ENCODE data around the gene LAMB1.

Gene LAMB1

DNA sequence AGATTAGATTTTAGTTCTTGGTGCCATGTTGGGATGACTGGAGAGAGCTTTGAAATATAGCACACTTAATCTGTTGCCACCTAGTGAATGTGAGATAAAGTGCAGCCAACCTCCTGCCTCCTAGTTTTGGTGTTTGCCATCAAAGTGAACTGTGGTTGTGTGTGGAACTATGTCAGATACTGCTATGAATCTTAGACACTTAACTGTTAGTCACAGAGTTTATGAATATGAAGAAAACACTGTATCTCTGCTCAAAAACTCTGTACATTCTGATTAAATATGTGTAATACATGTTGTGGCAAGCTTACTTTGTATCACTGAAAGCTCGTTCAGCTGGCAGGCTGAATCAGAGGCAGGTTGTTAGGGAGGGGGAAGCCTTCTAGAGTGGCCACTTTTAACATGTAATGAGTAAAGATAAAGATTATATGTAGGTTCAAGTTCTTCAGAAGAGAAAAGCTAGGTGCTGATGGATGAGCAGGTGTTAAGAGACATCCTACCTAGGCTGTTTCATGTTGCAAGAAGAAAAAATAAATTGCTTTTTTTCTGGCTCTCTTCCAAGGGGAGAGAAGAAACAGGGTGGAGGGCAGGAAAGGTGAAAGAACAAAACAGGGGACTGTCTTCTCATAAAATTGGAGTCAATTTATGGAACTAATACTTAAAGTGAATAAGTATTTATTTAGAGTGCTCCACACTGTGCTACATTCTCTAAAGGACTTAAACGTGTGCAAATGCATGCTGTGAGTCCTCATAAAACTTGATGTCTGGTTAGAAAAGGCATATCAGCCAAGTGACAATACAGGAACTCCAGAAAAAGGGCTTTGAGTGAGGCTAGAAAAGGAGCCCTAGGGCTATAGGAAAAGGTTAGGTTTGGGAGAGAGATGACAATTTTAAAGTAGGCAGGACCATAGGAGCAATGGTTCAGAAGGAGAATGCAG, 14.1 kb upstream of the LAMB1 start:
- Histone ChIP-seq H3K9me3 (ENCODE audit: control insufficient read depth, low read depth, low read length) (no peaks in the 10 kb centered on the region), H3K4me1 (ENCODE audit: control insufficient read depth, low read depth, low read length) (no peaks in the 10 kb centered on the region), H3K36me3 (ENCODE audit: control insufficient read depth, low read depth, low read length) (no peaks in the 10 kb centered on the region), H3K4me3 (ENCODE audit: low read length) (no peak overlapping the region), H3K27ac (ENCODE audit: low read length) (no peak overlapping the region), H3K27me3 (ENCODE audit: control insufficient read depth, insufficient read depth, low read length) (no peaks in the 10 kb centered on the region), H3K9ac (ENCODE audit: low read length) (no peak overlapping the region)

DNA sequence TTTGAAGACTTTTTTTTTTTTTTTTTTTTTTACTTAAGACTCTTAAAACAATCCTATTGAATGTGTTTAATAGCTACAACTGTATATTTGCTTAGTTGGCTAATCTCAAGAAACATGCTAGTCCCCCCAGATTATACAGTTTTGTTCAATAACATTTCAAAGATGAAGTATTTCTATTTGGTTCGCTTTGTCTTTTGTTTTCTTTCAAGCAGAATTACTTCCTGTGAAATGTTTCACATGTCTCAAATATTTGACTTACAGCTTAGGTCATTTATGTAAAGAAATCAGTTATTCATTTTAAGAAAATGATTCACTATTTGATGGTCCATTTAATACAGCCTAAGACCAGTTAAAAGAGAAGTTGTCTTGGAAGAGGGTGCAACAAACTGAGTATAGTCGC, 12.8 kb upstream of the LAMB1 start:
- Histone ChIP-seq H3K36me3 (ENCODE audit: control insufficient read depth, low read depth, low read length) (no peaks in the 10 kb centered on the region), H3K4me1 (ENCODE audit: control insufficient read depth, low read depth, low read length) (no peaks in the 10 kb centered on the region), H3K27me3 (ENCODE audit: control insufficient read depth, insufficient read depth, low read length) (no peaks in the 10 kb centered on the region), H3K9me3 (ENCODE audit: control insufficient read depth, low read depth, low read length) (no peaks in the 10 kb centered on the region), H3K9ac (ENCODE audit: low read length) (no peak overlapping the region), H3K4me3 (ENCODE audit: low read length) (no peak overlapping the region), H3K27ac (ENCODE audit: low read length) (no peak overlapping the region)

DNA sequence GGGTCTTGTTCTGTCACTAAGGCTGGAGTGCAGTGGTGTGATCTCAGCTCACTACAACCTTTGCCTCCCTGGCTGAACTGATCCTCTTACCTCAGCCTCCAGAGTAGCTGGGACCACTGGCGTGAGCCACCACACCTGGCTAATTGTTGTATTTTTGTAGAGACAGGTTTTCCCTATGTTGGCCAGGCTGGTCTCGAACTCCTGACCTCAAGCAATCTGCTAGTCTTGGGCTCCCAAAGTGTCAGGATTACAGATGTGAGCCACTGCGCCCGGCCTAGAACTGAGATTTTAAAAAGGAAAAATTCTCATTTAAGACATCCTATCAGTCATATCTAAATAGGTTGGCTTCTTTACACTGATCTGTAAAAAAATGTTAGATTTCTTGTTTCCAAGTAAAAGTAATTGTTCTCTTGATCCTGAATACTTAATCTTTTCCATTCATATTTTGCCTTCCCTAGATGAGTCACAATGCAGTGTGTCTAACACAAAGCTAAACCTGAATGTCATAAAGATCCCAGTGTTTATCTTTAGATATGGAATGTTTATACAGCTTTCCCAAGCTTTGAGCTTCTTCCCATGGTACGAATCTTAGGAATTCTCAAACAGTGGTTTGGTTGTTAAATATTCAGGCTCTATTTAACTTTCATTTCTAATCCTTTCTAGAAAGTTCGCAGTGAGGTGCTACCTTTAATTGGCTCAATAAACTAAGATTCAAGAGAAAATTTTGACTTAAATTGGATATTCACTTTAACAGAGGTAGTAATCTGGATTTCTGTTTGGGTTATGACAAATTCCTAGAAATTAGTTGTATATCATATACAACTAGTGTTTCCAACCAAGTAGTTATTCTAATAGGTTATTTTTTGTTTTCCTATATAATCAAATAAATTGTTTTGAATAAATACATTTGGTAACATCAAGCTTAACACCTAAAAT, 12.1 kb upstream of the LAMB1 start:
- Histone ChIP-seq H3K27me3 (ENCODE audit: control insufficient read depth, insufficient read depth, low read length) (no peaks in the 10 kb centered on the region), H3K9me3 (ENCODE audit: control insufficient read depth, low read depth, low read length) (no peaks in the 10 kb centered on the region), H3K36me3 (ENCODE audit: control insufficient read depth, low read depth, low read length) (no peaks in the 10 kb centered on the region), H3K9ac (ENCODE audit: low read length) (no peak overlapping the region), H3K4me1 (ENCODE audit: control insufficient read depth, low read depth, low read length) (no peaks in the 10 kb centered on the region), H3K4me3 (ENCODE audit: low read length) (no peak overlapping the region), H3K27ac (ENCODE audit: low read length) (no peak overlapping the region)

DNA sequence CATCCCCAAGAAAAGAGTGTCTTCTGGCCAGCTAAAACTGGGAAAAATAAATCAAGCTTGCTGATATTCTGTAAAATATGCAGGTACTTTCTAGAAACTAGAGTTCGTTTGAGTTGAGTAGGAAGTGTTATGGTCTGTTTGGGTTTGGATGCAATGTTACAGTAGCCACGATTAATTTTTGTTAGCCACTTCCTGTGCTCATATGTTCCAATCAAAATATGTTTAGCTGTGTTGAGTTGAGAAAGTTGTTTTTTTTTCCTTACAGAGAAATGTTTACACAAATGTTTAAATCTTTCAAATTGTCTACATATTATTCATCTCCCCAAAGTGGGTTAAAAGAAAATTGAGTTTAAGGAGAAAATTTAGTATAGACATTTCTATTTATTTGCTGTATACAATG, 11.3 kb upstream of the LAMB1 start:
- H3K4me1 ChIP-seq (ENCODE audit: control insufficient read depth, low read depth, low read length), result no peaks in the 10 kb centered on the region
- no peak overlapping the region for H3K4me3 ChIP-seq (ENCODE audit: low read length)
- H3K9ac ChIP-seq (ENCODE audit: low read length), result no peak overlapping the region
- no peaks in the 10 kb centered on the region for H3K27me3 ChIP-seq (ENCODE audit: control insufficient read depth, insufficient read depth, low read length)
- H3K27ac ChIP-seq (ENCODE audit: low read length), result no peak overlapping the region
- no peaks in the 10 kb centered on the region for H3K9me3 ChIP-seq (ENCODE audit: control insufficient read depth, low read depth, low read length)
- no peaks in the 10 kb centered on the region for H3K36me3 ChIP-seq (ENCODE audit: control insufficient read depth, low read depth, low read length)

DNA sequence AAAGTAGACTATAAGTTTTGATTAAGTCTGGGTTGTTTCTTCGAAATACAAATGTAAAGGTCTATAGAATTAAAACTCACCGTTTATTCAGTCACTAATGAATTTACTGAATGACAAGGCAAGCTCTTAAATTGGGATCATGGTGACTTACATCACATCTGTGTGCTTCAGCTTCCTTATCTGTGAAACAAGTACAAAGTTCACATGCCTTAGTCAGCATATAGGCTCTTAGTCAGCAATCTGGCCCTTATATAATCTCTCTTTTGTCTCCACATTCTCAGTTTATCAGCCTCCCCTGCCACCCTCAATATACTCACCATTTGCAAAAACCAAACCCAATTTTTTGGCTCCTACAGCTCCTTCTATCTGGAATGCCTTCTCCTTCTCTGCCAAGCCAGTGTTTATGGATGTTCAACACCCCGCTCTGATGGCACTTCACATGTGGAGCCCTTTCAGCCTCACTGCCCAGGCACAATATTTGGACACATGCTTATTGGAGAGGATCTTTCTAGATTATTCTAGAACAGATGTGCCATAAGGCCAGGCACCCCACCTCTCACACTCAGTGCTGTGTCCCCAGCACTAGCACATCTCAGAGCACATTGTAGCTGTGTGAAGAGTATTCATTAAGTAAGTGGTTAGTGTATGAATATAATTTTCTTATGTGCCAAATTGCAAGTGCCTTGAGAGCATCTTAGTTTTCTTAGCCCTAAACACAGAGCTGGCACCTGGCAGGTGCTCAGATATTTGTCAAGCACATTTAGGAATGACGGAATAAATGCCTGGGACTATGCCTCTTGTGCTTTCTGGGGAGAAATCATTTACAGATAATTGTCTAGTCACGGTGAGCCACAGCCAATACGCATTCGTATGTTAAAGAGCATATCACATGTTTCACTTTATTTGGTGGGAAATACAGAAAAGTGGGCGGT, 9.8 kb upstream of the LAMB1 start:
- no peaks in the 10 kb centered on the region for H3K4me1 ChIP-seq (ENCODE audit: control insufficient read depth, low read depth, low read length)
- no peak overlapping the region for H3K27ac ChIP-seq (ENCODE audit: low read length)
- H3K4me3 ChIP-seq (ENCODE audit: low read length), result no peak overlapping the region
- H3K36me3 ChIP-seq (ENCODE audit: control insufficient read depth, low read depth, low read length), result no peaks in the 10 kb centered on the region
- H3K9me3 ChIP-seq (ENCODE audit: control insufficient read depth, low read depth, low read length), result no peaks in the 10 kb centered on the region
- H3K27me3 ChIP-seq (ENCODE audit: control insufficient read depth, insufficient read depth, low read length), result peaks cover 3% of the 10 kb centered on the region
- H3K9ac ChIP-seq (ENCODE audit: low read length), result no peak overlapping the region

DNA sequence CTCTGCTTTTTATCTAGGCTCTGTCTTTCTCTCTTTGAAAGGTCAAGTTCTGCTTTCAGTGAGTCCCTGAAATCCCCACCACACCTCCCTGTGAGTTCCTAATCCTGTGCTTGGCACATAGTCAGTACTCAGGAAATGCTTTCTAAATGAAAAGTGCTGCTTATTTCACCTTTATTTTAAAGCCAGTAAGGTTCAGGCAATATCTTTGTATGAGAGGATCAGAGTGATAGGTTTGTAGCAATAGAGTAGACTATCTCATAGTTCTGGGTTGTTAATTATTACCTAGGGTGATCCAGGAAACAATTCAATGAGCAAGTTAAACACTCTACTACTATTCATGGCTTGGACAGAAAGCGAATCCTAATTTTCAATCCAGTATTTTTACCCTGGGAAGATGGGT, 7.4 kb upstream of the LAMB1 start:
- H3K27ac ChIP-seq (ENCODE audit: low read length), result no peak overlapping the region

DNA sequence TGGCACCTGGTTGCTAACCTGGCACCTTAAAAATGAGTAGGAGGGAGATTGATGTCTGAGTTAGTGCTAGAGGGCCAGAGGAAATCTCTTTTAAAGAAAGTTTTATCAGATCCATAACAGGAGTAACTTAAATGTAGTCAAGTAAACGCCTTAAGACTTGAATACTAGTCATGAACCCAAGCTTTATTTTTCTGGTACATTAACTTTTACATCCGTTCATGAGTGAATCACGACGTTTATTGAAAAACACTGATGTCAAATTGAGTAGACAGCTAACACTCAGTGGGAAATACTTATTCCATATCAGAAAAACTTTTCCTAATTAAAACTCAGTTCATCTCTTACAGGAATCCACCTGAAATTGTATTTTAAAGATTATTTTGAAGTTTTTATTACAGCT, 6.9 kb upstream of the LAMB1 start:
- H3K27ac ChIP-seq (ENCODE audit: low read length), result no peak overlapping the region
- H3K9me3 ChIP-seq (ENCODE audit: control insufficient read depth, low read depth, low read length), result no peaks in the 10 kb centered on the region
- no peak overlapping the region for H3K4me3 ChIP-seq (ENCODE audit: low read length)
- no peaks in the 10 kb centered on the region for H3K36me3 ChIP-seq (ENCODE audit: control insufficient read depth, low read depth, low read length)
- peaks cover 32% of the 10 kb centered on the region for H3K27me3 ChIP-seq (ENCODE audit: control insufficient read depth, insufficient read depth, low read length)
- no peak overlapping the region for H3K9ac ChIP-seq (ENCODE audit: low read length)
- H3K4me1 ChIP-seq (ENCODE audit: control insufficient read depth, low read depth, low read length), result peaks cover under 1% of the 10 kb centered on the region

More for the DNA sequence above, 7.4 kb upstream of the LAMB1 start:
- no peaks in the 10 kb centered on the region for H3K4me1 ChIP-seq (ENCODE audit: control insufficient read depth, low read depth, low read length)
- H3K27me3 ChIP-seq (ENCODE audit: control insufficient read depth, insufficient read depth, low read length), result peaks cover 27% of the 10 kb centered on the region
- H3K36me3 ChIP-seq (ENCODE audit: control insufficient read depth, low read depth, low read length), result no peaks in the 10 kb centered on the region
- no peaks in the 10 kb centered on the region for H3K9me3 ChIP-seq (ENCODE audit: control insufficient read depth, low read depth, low read length)
- no peak overlapping the region for H3K4me3 ChIP-seq (ENCODE audit: low read length)
- no peak overlapping the region for H3K9ac ChIP-seq (ENCODE audit: low read length)

DNA sequence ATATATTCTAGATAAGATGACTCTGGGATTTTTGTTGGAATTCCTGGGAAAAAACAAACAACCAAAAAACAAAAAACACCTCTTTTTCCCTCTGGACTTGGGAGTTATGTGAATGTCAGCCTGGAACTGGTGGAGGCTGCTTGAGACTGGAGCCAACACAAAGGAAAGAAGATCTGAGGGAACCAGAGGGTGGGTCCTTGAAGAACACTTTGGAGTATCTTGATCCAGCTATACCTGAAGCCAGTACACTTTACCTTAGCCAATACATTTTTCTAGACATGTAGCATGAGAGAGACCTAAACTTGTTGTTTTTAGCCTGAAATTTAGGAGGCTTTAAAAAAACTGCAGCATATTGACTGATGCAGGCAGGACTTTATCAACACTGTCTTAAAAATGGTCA, 5.9 kb upstream of the LAMB1 start:
- no peaks in the 10 kb centered on the region for H3K36me3 ChIP-seq (ENCODE audit: control insufficient read depth, low read depth, low read length)
- peaks cover 8% of the 10 kb centered on the region for H3K4me1 ChIP-seq (ENCODE audit: control insufficient read depth, low read depth, low read length)
- no peak overlapping the region for H3K4me3 ChIP-seq (ENCODE audit: low read length)
- H3K27ac ChIP-seq (ENCODE audit: low read length), result no peak overlapping the region
- H3K27me3 ChIP-seq (ENCODE audit: control insufficient read depth, insufficient read depth, low read length), result peaks cover 43% of the 10 kb centered on the region
- H3K9ac ChIP-seq (ENCODE audit: low read length), result no peak overlapping the region
- H3K9me3 ChIP-seq (ENCODE audit: control insufficient read depth, low read depth, low read length), result no peaks in the 10 kb centered on the region

DNA sequence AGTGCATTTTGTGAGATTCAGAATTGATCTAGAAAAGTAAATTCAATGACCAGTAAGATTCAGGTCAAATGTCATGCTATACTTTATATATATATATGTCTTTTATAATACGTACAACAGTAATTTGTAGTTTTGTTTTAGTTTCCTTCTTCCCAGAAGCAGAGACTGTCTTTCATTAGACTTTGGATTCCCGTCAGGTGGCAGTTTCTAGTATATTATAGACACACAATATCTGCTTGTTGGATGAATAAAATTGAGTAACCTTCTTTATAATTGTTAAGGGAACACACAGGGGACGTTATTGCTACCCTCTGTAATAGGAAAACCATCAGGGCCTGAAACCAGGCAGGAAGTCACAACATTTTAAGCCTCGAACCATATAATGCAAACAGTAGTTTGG, 5.3 kb upstream of the LAMB1 start:
- no peaks in the 10 kb centered on the region for H3K36me3 ChIP-seq (ENCODE audit: control insufficient read depth, low read depth, low read length)
- H3K9ac ChIP-seq (ENCODE audit: low read length), result no peak overlapping the region
- H3K4me3 ChIP-seq (ENCODE audit: low read length), result no peak overlapping the region
- H3K9me3 ChIP-seq (ENCODE audit: control insufficient read depth, low read depth, low read length), result no peaks in the 10 kb centered on the region
- peaks cover 48% of the 10 kb centered on the region for H3K27me3 ChIP-seq (ENCODE audit: control insufficient read depth, insufficient read depth, low read length)
- peaks cover 8% of the 10 kb centered on the region for H3K4me1 ChIP-seq (ENCODE audit: control insufficient read depth, low read depth, low read length)
- no peak overlapping the region for H3K27ac ChIP-seq (ENCODE audit: low read length)

DNA sequence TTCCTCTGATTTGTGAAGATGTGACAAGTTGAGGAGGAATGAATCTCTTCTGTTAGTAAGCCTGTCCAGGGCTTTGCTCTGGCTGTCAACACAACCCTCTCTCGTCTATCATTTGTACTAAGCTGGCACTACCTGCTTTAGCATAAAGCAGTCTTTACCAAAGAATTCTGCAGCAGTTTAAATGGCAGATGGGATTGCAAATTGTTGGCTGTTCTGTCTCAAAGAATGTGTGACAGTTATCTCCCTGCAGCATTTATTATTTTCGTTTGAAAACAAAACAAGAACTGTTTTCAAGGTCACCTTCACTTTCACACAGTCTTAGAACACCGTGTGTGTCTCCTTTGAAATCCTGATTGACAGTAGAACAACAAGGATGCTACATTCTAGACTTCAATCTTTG, 4.8 kb upstream of the LAMB1 start:
- no peaks in the 10 kb centered on the region for H3K9me3 ChIP-seq (ENCODE audit: control insufficient read depth, low read depth, low read length)
- H3K27me3 ChIP-seq (ENCODE audit: control insufficient read depth, insufficient read depth, low read length), result peaks cover 53% of the 10 kb centered on the region
- H3K27ac ChIP-seq (ENCODE audit: low read length), result no peak overlapping the region
- no peak overlapping the region for H3K9ac ChIP-seq (ENCODE audit: low read length)
- H3K4me1 ChIP-seq (ENCODE audit: control insufficient read depth, low read depth, low read length), result peaks cover 8% of the 10 kb centered on the region
- no peak overlapping the region for H3K4me3 ChIP-seq (ENCODE audit: low read length)
- H3K36me3 ChIP-seq (ENCODE audit: control insufficient read depth, low read depth, low read length), result no peaks in the 10 kb centered on the region

DNA sequence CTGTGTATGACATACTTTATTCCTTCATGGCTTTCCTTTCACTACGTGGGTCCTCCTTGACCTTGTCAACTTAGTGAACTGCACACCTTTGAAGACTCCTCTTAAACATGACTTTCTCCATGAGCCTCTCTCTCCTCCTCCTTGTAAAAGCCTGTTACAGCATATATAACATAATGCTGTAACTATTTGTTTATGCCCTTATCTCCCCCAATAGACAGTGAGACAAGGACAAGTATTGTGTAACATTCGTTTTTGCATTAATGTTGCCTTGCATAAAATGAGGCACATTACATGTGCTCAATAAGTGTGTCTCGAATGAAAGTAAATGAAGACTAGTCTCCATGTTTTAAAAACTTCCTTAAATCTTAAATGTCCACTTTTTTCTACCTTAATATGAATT, 4.3 kb upstream of the LAMB1 start:
- Histone ChIP-seq H3K4me1 (ENCODE audit: control insufficient read depth, low read depth, low read length) (peaks cover 8% of the 10 kb centered on the region), H3K36me3 (ENCODE audit: control insufficient read depth, low read depth, low read length) (no peaks in the 10 kb centered on the region), H3K27ac (ENCODE audit: low read length) (no peak overlapping the region), H3K4me3 (ENCODE audit: low read length) (no peak overlapping the region), H3K9me3 (ENCODE audit: control insufficient read depth, low read depth, low read length) (no peaks in the 10 kb centered on the region), H3K9ac (ENCODE audit: low read length) (no peak overlapping the region), H3K27me3 (ENCODE audit: control insufficient read depth, insufficient read depth, low read length) (peaks cover 58% of the 10 kb centered on the region)
